Measurements from ENCODE around the gene NAB1.

NAB1 gene

GRCh38 chr2:190679813-190680591 lies 31.1 kb downstream of the NAB1 start:
- peak; percentile 27 to 50 (median 38) for TF ChIP-seq CTCF (IDR thresholded peaks at IDR 0.05; ENCODE audit: unreplicated experiment in 3 of 3)
- H3K36me3 Mint-ChIP-seq (ENCODE audit: low read depth) = peaks cover 29% of the 10 kb centered on the region
- H3K4me3 Mint-ChIP-seq = no peak overlapping the region
- peaks cover 41% of the 10 kb centered on the region for H3K4me1 Mint-ChIP-seq
- H3K9me3 Mint-ChIP-seq = no peaks in the 10 kb centered on the region
- H3K27me3 Mint-ChIP-seq (ENCODE audit: low read depth) = no peaks in the 10 kb centered on the region
- peak overlapping the region; percentile 15 to 81 (median 62) for H3K27ac Mint-ChIP-seq

- TF ChIP-seq CTCF (IDR thresholded peaks at IDR 0.05; ENCODE audit: unreplicated experiment in 3 of 3) = no peak
- H3K9me3 Mint-ChIP-seq = no peaks in the 10 kb centered on the region
- no peak overlapping the region for H3K4me3 Mint-ChIP-seq
- H3K27ac Mint-ChIP-seq = no peak overlapping the region
- H3K4me1 Mint-ChIP-seq = peaks cover 29% of the 10 kb centered on the region
- H3K36me3 Mint-ChIP-seq (ENCODE audit: low read depth) = peaks cover 35% of the 10 kb centered on the region
- H3K27me3 Mint-ChIP-seq (ENCODE audit: low read depth) = no peaks in the 10 kb centered on the region
Measured at GRCh38 chr2:190682168-190682567, 33.3 kb downstream of the NAB1 start.

GRCh38 chr2:190683802-190684201 lies 34.9 kb downstream of the NAB1 start:
- Mint-ChIP-seq H3K36me3 (ENCODE audit: low read depth) (peaks cover 46% of the 10 kb centered on the region), H3K9me3 (no peaks in the 10 kb centered on the region), H3K27ac (peak overlapping the region in 1 of 3 experiments; percentile 41), H3K4me1 (peaks cover 15% of the 10 kb centered on the region), H3K4me3 (no peak overlapping the region), H3K27me3 (ENCODE audit: low read depth) (no peaks in the 10 kb centered on the region)
- TF ChIP-seq CTCF (IDR thresholded peaks at IDR 0.05; ENCODE audit: unreplicated experiment in 3 of 3) = no peak

GRCh38 chr2:190684931-190685330 lies 36.0 kb downstream of the NAB1 start:
- H3K27me3 Mint-ChIP-seq (ENCODE audit: low read depth) = no peaks in the 10 kb centered on the region
- no peak for TF ChIP-seq CTCF (IDR thresholded peaks at IDR 0.05; ENCODE audit: unreplicated experiment in 3 of 3)
- peaks cover 8% of the 10 kb centered on the region for H3K4me1 Mint-ChIP-seq
- H3K4me3 Mint-ChIP-seq = no peak overlapping the region
- no peak overlapping the region for H3K27ac Mint-ChIP-seq
- peaks cover 49% of the 10 kb centered on the region for H3K36me3 Mint-ChIP-seq (ENCODE audit: low read depth)
- H3K9me3 Mint-ChIP-seq = no peaks in the 10 kb centered on the region

- no peak overlapping the region for H3K27ac Mint-ChIP-seq
- H3K9me3 Mint-ChIP-seq = no peaks in the 10 kb centered on the region
- peaks cover 49% of the 10 kb centered on the region for H3K36me3 Mint-ChIP-seq (ENCODE audit: low read depth)
- H3K4me1 Mint-ChIP-seq = peaks cover 3% of the 10 kb centered on the region
- H3K27me3 Mint-ChIP-seq (ENCODE audit: low read depth) = no peaks in the 10 kb centered on the region
- H3K4me3 Mint-ChIP-seq = no peak overlapping the region
- TF ChIP-seq CTCF (IDR thresholded peaks at IDR 0.05; ENCODE audit: unreplicated experiment in 3 of 3) = no peak
Measured at GRCh38 chr2:190685333-190685732, 36.5 kb downstream of the NAB1 start.
